ENCODE measurements around the gene TMEM239. TPM values are rescaled to one million over a fixed set of nuclear protein-coding genes. Genes with fewer than 3 reads are reported as not detected.

TMEM239 gene
- total RNA-seq, 1 experiment from 2014 or later = not detected

- DNase-seq (ENCODE audit: low read depth) = no peak
These were observed 30.5 kb downstream of the TMEM239 start for GRCh38 chr20:2846698-2847097.

- DNase-seq (ENCODE audit: low read depth) = no peak
These were observed 31.6 kb downstream of the TMEM239 start for GRCh38 chr20:2847802-2848201.

DNA sequence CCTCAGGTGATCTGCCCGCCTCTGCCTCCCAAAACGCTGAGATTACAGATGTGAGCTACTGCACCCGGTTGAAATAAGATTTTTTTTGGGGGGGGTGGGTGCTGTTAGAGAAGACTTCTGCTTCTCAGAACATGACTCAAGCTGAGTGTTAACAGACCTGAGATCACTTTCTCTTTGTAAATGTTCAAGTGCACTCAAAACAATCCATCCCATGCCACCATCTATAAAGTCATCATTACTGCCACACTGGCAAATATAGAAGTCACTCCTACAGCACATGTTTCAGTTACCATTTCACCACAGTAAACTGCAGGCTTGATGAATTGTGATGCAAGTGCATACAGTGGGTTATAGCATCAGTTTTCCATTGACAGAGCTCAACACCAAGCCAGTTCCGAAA, 33.4 kb downstream of the TMEM239 start:
- no peak for DNase-seq (ENCODE audit: low read depth)

DNA sequence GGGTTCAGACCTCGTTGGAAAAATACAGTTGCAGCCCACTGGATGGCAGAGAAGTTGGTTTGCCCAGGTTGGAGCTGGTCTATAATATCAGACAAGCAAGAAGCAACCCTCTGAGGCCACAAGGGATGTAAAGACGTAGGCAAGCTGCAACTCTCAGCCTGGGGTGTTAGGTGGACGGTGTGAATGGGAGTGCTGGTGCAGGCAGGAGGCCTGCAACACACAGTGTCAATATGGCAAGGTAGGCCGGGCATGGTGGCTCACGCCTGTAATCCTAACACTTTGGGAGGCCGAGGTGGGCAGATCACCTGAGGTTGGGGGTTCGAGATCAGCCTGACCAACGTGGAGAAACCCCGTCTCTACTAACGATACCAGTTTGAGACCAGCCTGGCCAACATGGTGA, 34.9 kb downstream of the TMEM239 start:
- DNase-seq (ENCODE audit: low read depth) = no peak

DNA sequence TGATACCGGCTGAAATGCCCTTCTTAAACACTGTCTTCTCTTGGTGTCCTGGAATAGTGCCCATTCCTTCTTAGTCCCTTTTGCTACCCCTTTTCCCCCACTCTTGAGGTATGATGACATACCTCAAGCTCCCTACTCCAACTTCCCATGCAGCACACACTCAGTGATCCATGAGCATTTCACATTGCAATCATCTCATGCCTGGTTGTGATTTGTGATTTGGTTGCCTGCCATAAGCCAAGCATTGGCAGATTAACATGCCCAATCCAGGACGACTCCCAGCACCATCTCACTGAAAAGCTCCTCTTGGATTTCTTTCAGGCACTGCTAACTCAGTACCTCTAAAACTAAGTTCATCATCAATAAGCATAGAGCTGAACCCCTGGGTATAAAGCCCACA, 42.4 kb downstream of the TMEM239 start:
- DNase-seq (ENCODE audit: low read depth) = no peak

DNA sequence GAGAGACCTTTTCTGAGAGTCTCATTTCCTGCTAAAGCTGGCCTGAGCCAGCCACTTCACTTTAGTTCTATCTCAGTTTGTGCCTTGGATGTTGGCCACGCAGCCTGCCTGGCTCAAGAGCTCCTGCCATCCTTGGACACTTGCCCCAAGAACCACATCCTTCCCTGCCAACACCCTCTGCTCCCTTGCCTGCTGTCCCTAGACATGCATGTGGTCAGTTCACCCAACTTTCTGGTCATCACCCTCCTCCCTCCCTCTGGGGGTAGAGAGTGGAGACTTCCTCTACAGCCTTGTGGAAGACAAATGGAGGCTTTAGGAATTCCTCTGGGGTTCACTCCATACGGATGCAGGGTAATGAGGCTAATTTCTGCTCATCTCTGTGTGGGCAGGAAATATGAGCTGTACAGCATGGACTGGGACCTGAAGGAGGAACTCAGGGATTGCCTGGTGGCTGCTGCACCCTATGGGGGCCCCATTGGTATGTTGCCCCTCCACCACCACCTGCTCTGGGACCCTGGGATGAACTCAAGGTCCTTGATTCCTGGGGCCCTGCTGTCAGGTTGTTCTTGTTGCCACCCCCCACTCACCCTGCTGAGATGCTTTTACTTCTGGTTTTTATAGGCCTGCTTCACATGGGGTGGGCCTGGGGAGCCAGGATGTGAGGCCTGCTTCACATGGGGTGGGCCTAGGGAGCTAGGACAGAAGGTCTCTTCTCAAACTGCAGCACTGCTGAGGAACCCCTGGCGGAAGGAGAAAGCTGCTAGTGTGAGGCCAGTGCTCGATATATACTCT, 43.4 kb downstream of the TMEM239 start:
- peak; percentile 65 for DNase-seq (ENCODE audit: low read depth)

GRCh38 chr20:2864626-2865025, 48.5 kb downstream of the TMEM239 start:
- no peak for DNase-seq (ENCODE audit: low read depth)

DNA sequence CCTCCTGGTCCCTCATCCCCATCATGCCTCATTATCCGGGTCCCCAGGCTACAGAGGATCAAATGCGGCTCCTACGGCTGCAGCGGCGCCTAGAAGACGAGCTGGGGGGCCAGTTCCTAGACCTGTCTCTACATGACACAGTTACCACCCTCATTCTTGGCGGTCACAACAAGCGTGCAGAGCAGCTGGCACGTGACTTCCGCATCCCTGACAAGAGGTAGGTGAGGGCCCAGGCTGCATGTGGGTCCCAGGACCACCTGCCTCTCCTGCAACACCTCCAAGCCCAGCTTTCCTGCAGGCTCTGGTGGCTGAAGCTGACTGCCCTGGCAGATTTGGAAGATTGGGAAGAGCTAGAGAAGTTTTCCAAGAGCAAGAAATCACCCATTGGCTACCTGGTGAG, 48.9 kb downstream of the TMEM239 start:
- no peak for DNase-seq (ENCODE audit: low read depth)

GRCh38 chr20:2865630-2866029, 49.5 kb downstream of the TMEM239 start:
- no peak for DNase-seq (ENCODE audit: low read depth)

DNA sequence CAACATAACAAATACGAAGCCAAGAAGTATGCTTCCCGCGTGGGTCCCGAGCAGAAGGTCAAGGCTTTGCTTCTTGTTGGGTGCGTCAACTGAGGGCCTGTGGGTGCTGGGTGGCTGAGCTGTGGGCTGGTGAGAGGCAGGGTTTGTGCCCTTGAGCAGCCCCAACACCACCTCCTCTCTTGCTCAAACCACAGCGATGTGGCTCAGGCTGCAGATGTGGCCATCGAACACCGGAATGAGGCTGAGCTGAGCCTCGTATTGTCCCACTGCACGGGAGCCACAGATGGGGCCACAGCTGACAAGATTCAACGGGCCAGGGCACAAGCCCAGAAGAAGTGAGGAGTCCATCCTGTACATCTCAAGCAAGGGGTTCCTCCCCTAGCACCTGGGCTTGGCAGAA, 50.1 kb downstream of the TMEM239 start:
- no peak for DNase-seq (ENCODE audit: low read depth)

- peak; percentile 35 for DNase-seq (ENCODE audit: low read depth)
These were observed 51.1 kb downstream of the TMEM239 start for GRCh38 chr20:2867081-2867864.

Other genes starting within 250 kb of the TMEM239 start
- gene NOP56, start 163.7 kb upstream of the TMEM239 start, total RNA-seq (2014; rRNA removed; shearing (Covaris generic)) = 493 and 581 TPM in 2 replicates
- 187 and 197 TPM in 2 replicates for gene IDH3B, start 152.1 kb upstream of the TMEM239 start, total RNA-seq (2014; rRNA removed; shearing (Covaris generic))
- not detected in 2 replicates for gene EBF4, start 123.6 kb upstream of the TMEM239 start, total RNA-seq (2014; rRNA removed; shearing (Covaris generic))
- gene CPXM1, start 15.7 kb upstream of the TMEM239 start, total RNA-seq (2014; rRNA removed; shearing (Covaris generic)) = not detected in 2 replicates
- gene C20orf141, start 1.4 kb upstream of the TMEM239 start, total RNA-seq (2014; rRNA removed; shearing (Covaris generic)) = 0.50 TPM in 1 of 2 replicates, not detected in the other
- 26.2 and 29.3 TPM in 2 replicates for gene PCED1A, start 24.3 kb downstream of the TMEM239 start, total RNA-seq (2014; rRNA removed; shearing (Covaris generic))
- 32.6 TPM in 2 replicates for gene VPS16, start 24.4 kb downstream of the TMEM239 start, total RNA-seq (2014; rRNA removed; shearing (Covaris generic))
- gene PTPRA, start 57.1 kb downstream of the TMEM239 start, total RNA-seq (2014; rRNA removed; shearing (Covaris generic)) = 25.2 and 36.5 TPM in 2 replicates
- 0.17 TPM in 1 of 2 replicates, not detected in the other for gene GNRH2, start 227.3 kb downstream of the TMEM239 start, total RNA-seq (2014; rRNA removed; shearing (Covaris generic))
- gene MRPS26, start 229.7 kb downstream of the TMEM239 start, total RNA-seq (2014; rRNA removed; shearing (Covaris generic)) = 179 and 213 TPM in 2 replicates